GF-D8 (cell line): ENCODE results near the gene MYO3A.

Source experiments
- DNase-seq: peaks from one replicate; lab custom pipeline; 2025; lab: John Stamatoyannopoulos, UW

The MYO3A gene

DNA sequence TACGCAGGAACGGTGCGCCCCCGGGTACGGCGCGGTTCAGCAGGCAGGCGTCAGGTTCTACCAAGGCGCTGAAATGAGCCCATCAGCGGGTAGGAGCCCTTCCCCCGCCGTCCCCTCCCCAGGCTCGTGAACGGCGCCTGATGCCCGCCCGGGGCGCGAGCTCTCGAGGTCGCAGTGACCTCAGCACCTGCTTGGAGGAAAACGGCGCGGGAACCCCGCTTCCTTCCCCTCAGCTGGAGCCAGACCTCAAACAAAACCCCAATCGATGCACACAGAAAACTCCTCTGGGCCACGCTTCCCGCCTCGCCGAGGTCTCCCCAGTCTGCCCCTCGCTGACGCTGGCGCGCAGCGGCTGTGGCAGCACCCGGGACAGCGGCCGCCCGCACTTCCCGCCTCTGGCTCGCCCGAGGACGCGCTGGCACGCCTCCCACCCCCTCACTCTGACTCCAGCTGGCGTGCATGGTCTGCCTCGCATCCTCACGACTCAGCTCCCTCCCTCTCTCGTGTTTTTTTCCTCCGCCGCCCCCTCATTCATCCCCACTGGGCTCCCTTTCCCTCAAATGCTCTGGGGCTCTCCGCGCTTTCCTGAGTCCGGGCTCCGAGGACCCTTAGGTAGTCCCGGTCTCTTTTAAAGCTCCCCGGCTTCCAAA, 282.0 kb downstream of the MYO3A start:
- DNase-seq: no peak

DNA sequence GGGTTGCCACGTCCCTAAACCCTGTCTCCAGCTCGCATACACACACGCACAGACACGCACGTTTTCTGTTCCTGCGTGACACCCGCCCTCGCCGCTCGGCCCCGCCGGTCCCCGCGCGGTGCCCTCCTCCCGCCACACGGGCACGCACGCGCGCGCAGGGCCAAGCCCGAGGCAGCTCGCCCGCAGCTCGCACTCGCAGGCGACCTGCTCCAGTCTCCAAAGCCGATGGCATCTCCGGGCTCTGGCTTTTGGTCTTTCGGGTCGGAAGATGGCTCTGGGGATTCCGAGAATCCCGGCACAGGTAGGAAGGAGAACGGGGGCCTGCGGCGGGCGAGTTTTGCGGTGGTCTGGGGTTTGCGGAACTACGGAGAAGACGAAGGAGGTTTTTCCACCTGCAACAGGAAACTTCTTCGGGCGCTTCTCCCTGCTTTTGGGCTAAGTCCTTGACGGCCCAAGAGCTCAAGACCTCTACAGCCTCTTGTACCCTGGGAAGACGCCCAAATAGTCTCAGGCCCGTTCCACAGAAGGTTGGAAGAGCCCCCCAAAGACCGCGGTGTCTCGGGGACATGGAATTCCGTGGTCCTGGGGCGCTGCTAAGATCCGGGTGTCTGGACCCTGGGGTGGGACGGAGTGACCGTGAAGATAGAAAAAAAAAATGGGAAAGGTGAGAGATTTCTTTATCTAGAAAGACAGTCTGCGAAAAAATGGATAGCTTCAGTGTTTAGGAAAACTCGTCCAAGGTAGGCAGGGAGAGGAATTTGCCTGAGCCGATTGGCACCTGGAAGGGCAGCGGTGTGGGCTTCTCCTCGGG, 282.8 kb downstream of the MYO3A start, which contains the start of gene GAD2:
Gene GAD2, plus strand, starts transcription at position 190 of the 811 bp plus-strand sequence. Its CDS starts 36 bp downstream, at position 226.
- no peak for DNase-seq

DNA sequence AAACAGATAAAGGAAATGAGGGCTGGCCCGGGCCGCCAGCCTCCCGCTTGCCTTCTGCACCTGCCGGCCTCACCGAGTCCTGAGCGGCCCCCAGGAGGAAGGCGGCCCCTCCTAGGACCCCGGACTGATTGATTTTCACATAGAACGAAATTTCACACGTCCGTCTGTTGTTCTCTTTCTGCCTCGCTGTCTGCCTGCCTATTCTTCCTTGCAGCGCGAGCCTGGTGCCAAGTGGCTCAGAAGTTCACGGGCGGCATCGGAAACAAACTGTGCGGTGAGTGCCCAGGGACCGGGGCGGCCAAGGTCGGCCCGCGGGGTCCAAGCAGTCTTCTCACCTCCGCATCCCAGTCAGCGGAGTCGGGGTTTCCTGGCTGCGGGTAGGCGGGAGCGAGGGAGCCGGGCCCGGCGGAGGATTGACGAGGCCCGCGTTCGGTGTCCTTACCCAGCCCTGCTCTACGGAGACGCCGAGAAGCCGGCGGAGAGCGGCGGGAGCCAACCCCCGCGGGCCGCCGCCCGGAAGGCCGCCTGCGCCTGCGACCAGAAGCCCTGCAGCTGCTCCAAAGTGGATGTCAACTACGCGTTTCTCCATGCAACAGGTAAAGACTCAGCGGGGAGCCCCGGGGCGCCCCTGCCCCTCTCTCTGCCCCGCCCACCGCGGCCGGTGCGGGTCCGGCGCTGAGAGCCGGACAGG, 283.5 kb downstream of the MYO3A start:
- no peak for DNase-seq

DNA sequence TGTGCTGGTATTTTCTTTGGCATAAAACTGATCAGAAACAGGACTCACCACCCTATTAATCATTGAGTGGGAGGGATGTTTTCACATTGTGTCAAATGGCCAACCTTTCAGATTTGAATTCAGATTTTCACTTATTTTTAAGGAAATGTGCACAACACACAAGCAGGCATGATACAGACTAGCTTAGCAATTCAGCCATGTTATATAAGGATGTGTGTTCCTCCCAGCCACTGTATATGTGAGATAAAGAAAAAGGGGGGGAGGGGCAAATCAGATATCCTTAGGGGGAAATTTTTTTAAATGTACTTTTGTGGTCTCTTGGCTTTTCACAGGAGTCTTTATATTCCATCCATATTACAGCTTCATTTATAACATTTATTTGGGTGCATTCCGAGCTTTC, 285.6 kb downstream of the MYO3A start:
- no peak for DNase-seq

DNA sequence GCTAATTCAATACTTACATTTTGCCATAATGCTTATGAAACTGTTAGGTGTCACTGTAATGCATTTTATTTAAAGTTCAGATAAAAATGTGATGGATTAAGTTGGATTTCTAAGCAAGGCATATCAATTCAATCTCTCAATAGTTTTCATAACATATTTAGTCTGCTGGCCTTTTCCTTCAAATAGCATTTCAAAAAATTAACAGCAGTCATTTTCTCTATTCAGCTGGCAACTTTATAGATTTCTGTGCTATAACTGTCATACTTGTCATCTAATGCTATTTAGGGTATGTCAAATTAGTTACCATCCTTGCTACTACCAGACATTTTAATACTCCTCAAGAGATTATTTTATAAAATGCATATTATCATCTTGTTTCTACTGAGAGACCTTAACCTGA, 286.9 kb downstream of the MYO3A start:
- no peak for DNase-seq

DNA sequence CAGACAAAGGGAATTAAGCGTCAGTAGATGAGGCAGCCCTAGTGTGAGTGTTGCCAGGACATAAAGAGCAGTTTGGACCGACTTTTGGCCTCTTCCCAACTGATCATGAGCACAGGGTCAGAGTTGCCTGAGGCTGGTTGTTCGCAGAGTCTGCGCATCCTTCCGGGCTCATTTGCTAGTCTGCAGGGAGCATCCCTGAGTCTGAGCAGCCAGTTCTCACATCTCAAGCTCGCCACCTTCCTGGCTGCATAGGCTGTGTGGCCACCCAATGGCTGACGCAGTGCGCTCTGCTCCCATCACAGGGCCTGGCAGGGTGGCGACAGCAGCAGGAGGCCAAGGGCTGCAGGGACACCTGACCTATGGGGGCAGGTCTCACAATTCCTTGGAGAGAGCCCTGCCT, 287.5 kb downstream of the MYO3A start:
- no peak for DNase-seq

DNA sequence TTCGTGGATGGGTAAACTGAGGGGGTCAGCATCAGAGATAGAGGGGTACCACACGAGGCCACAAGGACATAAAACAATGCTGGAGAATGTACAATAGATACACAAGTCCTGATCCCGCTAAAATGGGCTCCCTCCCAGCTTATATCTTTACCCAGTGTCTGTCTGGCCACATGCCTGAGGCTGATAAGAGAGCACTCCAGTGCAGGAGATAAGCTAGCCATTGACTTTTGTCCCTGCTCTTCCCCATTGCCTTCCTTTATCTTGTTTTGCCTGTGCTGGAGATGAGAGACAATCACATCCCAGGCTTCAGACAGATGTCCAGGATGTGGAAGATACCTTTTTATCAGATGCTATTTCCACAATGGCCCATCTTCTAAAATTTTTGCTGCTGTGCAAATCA, 288.5 kb downstream of the MYO3A start:
- DNase-seq: no peak

DNA sequence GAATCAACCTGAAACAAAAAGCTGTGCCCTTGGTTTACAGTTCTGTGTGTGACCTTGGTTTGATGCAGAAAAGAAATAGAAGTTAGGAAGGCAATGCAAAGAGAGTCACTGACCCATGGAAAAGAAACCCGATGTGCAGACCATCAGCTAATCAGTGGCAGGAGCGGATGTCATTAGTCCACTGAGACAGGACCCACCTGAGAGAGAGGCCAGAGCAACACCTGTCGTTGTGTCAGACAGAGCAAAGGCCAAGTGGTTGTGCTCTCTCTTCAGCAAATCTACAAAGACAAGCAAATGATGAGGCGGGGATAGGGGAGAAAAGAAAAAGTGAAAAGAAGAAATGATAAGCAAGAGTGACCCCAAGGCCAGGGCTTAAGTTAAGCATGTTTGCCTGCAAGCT, 291.3 kb downstream of the MYO3A start:
- DNase-seq: no peak

DNA sequence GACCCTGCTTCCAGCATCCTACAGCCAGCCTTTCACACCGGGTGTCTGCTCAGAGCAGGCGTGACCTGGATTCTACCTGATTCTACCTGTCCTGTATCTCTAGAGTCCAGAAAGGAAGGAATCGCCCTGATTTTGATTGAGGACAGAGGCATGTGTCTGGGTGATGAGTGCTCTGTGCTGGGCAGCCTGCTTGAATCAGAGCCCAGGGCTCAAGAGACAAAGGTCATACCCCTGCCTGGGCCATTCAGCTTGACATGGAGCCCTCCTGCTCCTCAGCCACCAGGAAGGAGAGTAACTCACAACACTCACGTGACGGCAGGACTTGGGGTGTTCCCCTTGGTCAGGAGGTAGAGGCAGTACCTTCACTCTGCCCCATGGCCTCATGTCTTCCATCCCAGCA, 293.8 kb downstream of the MYO3A start:
- no peak for DNase-seq

DNA sequence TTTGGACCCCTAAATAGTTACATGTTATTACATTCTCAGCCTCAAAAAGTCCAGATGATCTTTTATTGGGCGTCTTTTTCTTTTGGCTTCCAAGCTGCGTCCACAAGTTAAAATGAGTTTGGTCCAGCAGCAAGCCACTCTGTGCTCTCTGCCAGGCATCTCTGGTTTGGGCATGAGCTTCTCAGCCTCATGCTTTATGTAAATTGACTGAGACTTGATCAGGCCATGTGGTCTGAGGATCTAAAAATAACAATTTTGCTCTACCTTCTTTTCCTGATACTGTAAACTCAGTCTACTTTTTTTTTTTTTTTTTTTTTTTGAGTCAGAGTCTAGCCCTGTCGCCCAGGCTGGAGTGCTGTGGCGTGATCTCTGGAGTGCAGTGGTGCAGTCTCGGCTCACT, 298.1 kb downstream of the MYO3A start:
- no peak for DNase-seq

DNA sequence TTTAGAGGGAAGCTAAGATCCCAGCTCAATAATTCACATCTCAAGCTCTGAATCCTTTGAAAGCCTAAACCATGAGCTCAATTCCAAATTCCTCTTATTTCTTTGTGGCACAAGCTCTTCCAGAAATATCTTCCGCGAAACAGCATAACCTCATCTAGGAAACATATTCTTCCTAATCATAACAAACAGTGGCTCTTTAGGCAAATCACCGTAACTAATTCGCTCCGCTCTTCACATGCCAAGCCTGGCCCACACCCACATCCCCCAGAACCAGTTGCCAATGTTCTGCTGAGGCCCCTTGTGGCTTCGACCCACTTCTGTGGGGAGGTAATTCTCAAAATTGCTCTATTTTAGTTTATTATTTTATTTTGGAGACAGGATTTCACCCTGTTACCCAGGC, 301.7 kb downstream of the MYO3A start:
- no peak for DNase-seq

DNA sequence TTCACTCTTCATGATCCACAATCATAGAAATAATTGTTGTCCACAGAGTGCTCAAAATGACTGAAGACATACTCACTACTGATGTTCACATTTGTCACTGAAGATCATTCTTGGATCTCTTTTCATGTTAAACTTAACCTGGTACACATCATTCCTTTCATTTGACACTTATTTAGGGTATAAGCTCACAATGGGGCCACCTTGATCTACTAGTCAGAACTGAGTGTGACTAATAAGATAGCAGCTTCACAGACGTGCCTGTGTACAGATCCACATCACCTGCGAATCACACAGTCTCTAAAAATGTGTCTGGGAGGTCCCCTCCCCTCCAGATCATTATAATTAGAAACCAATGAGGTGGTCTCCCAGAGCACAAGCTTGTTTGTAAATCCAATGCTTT, 304.3 kb downstream of the MYO3A start:
- no peak for DNase-seq

DNA sequence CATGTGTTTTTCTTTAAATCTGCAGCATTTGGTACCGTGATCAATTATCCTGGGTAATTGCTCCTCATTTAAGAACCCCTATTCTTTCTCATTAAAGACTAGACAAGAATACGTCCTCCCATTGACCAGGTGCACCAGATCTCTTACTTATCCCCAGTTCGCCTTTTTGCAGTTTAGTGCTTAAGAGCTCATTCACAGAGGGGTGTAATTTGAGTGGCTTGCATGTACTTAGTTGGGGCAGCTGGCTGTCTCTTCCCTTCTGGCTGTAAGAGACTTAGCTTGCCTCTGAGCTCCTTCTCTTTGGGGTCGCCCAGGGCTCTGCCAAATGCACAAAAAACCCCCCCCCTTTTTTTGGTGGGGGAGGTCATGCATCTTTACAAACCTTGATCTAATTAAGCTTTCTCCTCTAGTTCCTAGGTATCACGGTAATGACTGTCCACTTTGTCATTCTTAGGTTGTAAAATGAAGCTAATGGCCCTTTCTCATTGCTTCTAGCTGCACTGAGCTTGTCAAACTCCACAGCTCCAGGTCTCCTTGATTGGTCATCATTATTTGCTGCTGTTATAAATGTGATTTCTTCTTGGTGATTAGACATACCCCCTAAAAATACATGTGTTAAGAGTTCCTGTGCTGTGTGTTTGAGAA, 308.8 kb downstream of the MYO3A start:
- no peak for DNase-seq

DNA sequence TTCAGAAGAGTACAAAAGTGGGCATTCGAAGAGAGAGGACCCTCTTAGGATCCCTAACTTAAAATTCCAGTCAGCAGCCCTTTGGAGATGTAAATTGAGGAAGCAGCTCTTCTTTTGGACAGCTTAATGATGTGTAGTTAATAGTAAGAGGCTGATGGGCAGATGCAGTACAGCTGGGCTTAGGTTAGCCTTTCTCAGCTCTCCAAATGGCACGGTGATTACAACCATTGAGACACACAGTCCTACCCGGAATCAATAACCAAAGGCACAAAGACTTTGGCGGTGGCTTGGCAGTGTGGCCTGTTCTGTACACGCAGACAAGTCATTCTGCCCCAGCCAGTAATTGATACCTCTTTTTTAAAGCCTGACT, 309.3 kb downstream of the MYO3A start:
- DNase-seq: no peak

DNA sequence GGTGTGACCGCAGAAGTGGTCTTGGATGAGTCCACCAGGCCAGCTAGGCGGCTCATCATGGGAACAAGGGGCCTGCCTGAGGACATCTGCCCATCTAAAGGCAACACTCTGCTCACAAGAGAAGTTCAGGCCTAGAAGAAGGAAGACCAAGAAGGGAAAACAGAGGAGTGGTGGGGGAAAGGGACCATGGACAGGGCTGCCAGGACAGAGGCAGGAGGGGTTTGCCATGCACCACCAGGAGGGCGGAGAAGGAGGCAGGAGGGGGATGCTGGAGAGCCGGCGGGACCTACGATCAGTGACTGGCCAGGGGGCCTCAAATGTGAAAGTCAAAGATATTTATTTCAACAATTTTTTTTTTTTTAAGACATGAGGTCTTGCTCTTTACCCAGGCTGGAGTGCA, 315.7 kb downstream of the MYO3A start:
- no peak for DNase-seq

DNA sequence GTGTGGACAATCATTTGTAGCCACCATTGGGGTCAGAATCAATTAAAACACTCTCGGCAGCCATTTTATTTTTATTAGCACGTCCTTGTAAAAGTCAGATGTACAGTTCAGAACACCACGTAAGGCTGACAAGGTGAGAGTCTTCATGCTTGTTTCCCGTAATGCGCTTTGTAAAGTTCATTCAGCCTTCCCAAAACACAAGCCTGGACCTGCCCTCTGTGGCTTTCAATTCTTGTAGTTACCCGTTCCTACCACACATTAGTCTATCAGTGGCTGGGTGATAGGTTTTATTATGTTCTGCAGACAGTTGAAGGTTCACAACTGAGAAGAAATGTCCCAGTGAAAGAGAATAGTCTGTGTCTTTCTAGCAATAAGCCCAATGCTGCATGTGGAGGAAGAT, 317.9 kb downstream of the MYO3A start:
- no peak for DNase-seq

DNA sequence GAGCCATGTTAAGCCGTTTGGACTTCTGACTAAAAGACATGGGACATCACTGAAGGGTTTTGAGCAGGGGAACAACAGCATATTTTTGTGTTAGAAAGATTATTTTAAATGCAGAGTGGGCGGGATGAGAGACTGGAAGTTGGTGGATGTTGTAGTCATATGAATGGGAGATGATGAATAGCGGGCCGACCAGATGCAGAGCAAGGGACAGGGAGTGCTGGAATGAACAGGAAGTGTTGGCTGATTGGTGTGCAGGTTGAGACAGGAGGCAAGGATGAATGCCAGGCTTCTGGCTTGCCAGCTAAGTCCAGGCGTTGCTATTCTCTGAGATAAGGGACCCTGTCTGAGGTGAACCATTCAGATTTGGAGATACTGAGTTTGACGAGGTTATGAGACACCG, 320.6 kb downstream of the MYO3A start:
- no peak for DNase-seq

DNA sequence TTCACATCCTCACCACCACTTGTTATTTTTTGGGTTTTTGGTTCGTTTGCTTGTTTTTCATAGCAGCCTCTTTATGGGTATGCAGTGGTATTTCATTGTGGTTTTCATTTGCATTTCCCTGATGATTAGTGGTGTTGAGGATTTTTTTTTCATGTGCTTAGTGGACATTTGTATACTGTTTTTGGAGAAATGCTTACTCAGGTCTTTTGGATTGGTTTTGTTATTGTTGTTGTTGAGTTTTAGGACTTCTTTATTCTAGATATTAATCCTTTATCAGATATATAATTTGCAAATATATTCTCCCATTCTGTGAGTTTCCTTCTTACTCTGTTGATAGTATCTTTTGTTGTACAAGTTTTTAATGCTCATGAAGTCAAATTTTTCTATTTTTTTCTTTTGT, 325.3 kb downstream of the MYO3A start:
- DNase-seq: no peak
